Globus pallidus (tissue), 1 donor: Measurements from ENCODE around the gene ADAT1.
"Not testable (repeated sequence)": the region's sequence is repeated elsewhere in the genome, so short reads cannot be mapped to it uniquely, and the experiment has no call there.

Experiments used
- DNase-seq: peaks from one replicate; pipeline ENCODE4 v3.0.0-alpha.2; 2015; ENCODE audit warnings: low spot score

Gene ADAT1

GRCh38 chr16:75620326-75621169, 2.5 kb downstream of the ADAT1 start:
- DNase-seq, result no peak

- no peak for DNase-seq
Measured at GRCh38 chr16:75618780-75619179, 4.3 kb downstream of the ADAT1 start.

GRCh38 chr16:75617121-75617520, 6.0 kb downstream of the ADAT1 start:
- DNase-seq, result no peak

GRCh38 chr16:75616521-75617010, 6.5 kb downstream of the ADAT1 start:
- no peak for DNase-seq

- DNase-seq, result no peak
Measured at GRCh38 chr16:75615619-75616018, 7.5 kb downstream of the ADAT1 start.

- no peak for DNase-seq
Measured at GRCh38 chr16:75614066-75614897, 8.8 kb downstream of the ADAT1 start.

- DNase-seq, result no peak
Measured at GRCh38 chr16:75606507-75606906, 16.6 kb downstream of the ADAT1 start.

- DNase-seq, result no peak
Measured at GRCh38 chr16:75603241-75603640, 19.8 kb downstream of the ADAT1 start.

GRCh38 chr16:75599452-75600277, 23.4 kb downstream of the ADAT1 start:
- no peak for DNase-seq

GRCh38 chr16:75593825-75594820, 29.0 kb downstream of the ADAT1 start:
- no peak for DNase-seq

GRCh38 chr16:75593308-75593707, 29.8 kb downstream of the ADAT1 start:
- no peak for DNase-seq

GRCh38 chr16:75591927-75592326, 31.2 kb downstream of the ADAT1 start:
- DNase-seq, result not testable (repeated sequence)

- peak; percentile 70 for DNase-seq
Measured at GRCh38 chr16:75590920-75591843, 31.9 kb downstream of the ADAT1 start.

GRCh38 chr16:75589306-75589705, 33.8 kb downstream of the ADAT1 start:
- peak; percentile 48 for DNase-seq

- no peak for DNase-seq
Measured at GRCh38 chr16:75588716-75589115, 34.4 kb downstream of the ADAT1 start.

- no peak for DNase-seq
Measured at GRCh38 chr16:75584108-75584507, 39.0 kb downstream of the ADAT1 start.

- DNase-seq, result no peak
Measured at GRCh38 chr16:75579281-75579834, 43.7 kb downstream of the ADAT1 start.

GRCh38 chr16:75578725-75579124, 44.4 kb downstream of the ADAT1 start:
- DNase-seq, result no peak

- no peak for DNase-seq
Measured at GRCh38 chr16:75578212-75578611, 44.9 kb downstream of the ADAT1 start.
